MCF 10A (cell line): ENCODE data around the gene REPS2. TPM values are rescaled to one million over a fixed set of nuclear protein-coding genes. Genes with fewer than 3 reads are reported as not detected.

ENCODE experiments used
- BruUV-seq: library from RNA; stranded (reverse); fragments of 400-500 nt; replicated peaks from 2 replicates; lab custom pipeline; 2021; lab: Mats Ljungman, UMichigan
- CTCF ChIA-PET: fragments of 300-600 bp; sonication (Branson Sonifier 250); formaldehyde crosslinking; extraction: SDS; loops from one replicate; lab custom pipeline; 2021; ENCODE audit warnings: antibody characterized with exemption, inconsistent platforms; lab: Yijun Ruan, JAX
- POLR2A ChIA-PET: fragments of 300-600, 350-650 bp; sonication (Branson Sonifier 250); formaldehyde crosslinking; extraction: SDS; loops from one replicate; lab custom pipeline; 2020; ENCODE audit warnings: antibody characterized with exemption, inconsistent platforms; lab: Yijun Ruan, JAX
- DNase-seq: peaks from one replicate; pipeline ENCODE4 v3.0.0-alpha.2; 2018; ENCODE audit not compliant: unreplicated experiment
- H3K27ac Mint-ChIP-seq: one replicate; pipeline ENCODE4 v1.8.0; 2022; ENCODE audit warnings: mild to moderate bottlenecking, low read depth, mixed read lengths; ENCODE audit not compliant: unreplicated experiment
- H3K27me3 Mint-ChIP-seq: one replicate; pipeline ENCODE4 v1.8.0; 2022; ENCODE audit warnings: mixed read lengths; ENCODE audit not compliant: insufficient read depth, unreplicated experiment
- H3K36me3 Mint-ChIP-seq: one replicate; pipeline ENCODE4 v1.8.0; 2022; ENCODE audit warnings: mild to moderate bottlenecking, moderate library complexity, mixed read lengths; ENCODE audit not compliant: insufficient read depth, unreplicated experiment
- H3K4me1 Mint-ChIP-seq: one replicate; pipeline ENCODE4 v1.8.0; 2022; ENCODE audit warnings: mixed read lengths; ENCODE audit not compliant: insufficient read depth, unreplicated experiment
- H3K4me3 Mint-ChIP-seq: one replicate; pipeline ENCODE4 v1.8.0; 2022; ENCODE audit warnings: mild to moderate bottlenecking, moderate library complexity, mixed read lengths; ENCODE audit not compliant: unreplicated experiment
- H3K9me3 Mint-ChIP-seq: one replicate; pipeline ENCODE4 v1.8.0; 2022; ENCODE audit warnings: mixed read lengths; ENCODE audit not compliant: unreplicated experiment
- CTCF ChIP-seq: fragments of 200-600 bp; IDR thresholded peaks from one replicate; pipeline ENCODE4 v1.8.0; 2022; ENCODE audit warnings: antibody characterized with exemption, mild to moderate bottlenecking; ENCODE audit not compliant: unreplicated experiment
- intact Hi-C: fragments of 100-400 bp; cut with micrococcal nuclease; formaldehyde crosslinking; loops from 2 replicates; pipeline ENCODE4 v1.14.1; 2022
- total RNA-seq: library from RNA; stranded (reverse); gene quantifications from 2 replicates; pipeline ENCODE4 v1.2.3, GENCODE V29; 2022

The REPS2 gene
- total RNA-seq, 1 experiment from 2014 or later, result 8.1 TPM

GRCh38 chrX:16978193-16978984 lies 31.9 kb downstream of the REPS2 start:
- no TSS peak for BruUV-seq
- no peaks in the 10 kb centered on the region for H3K4me1 Mint-ChIP-seq
- peaks cover 60% of the 10 kb centered on the region for H3K27me3 Mint-ChIP-seq
- DNase-seq, result no peak
- no peak overlapping the region for H3K4me3 Mint-ChIP-seq
- H3K27ac Mint-ChIP-seq, result no peak overlapping the region
- H3K9me3 Mint-ChIP-seq, result no peaks in the 10 kb centered on the region
- intact Hi-C loops, result no loop called here
- TF ChIP-seq CTCF, result no peak
- no peaks in the 10 kb centered on the region for H3K36me3 Mint-ChIP-seq
- CTCF ChIA-PET, result no interaction called here
- POLR2A ChIA-PET, result no interaction called here

- H3K36me3 Mint-ChIP-seq, result no peaks in the 10 kb centered on the region
- no TSS peak for BruUV-seq
- H3K4me3 Mint-ChIP-seq, result no peak overlapping the region
- no peak overlapping the region for H3K27ac Mint-ChIP-seq
- CTCF ChIA-PET, result interaction anchor here (0.6 to 0.7 kb wide), 2 partner anchors 8 to 1453 kb away, joined by 3 read pairs; no protein-coding TSS in a partner anchor
- TF ChIP-seq CTCF, result no peak
- H3K9me3 Mint-ChIP-seq, result no peaks in the 10 kb centered on the region
- H3K27me3 Mint-ChIP-seq, result peaks cover 67% of the 10 kb centered on the region
- intact Hi-C loops, result no loop called here
- no peaks in the 10 kb centered on the region for H3K4me1 Mint-ChIP-seq
- DNase-seq, result no peak
- POLR2A ChIA-PET, result no interaction called here
Observed at GRCh38 chrX:16979226-16979625, 32.8 kb downstream of the REPS2 start.

GRCh38 chrX:16981209-16981608 lies 34.8 kb downstream of the REPS2 start:
- Mint-ChIP-seq H3K27ac (no peak overlapping the region), H3K4me3 (no peak overlapping the region), H3K27me3 (peaks cover 68% of the 10 kb centered on the region), H3K9me3 (no peaks in the 10 kb centered on the region), H3K4me1 (no peaks in the 10 kb centered on the region), H3K36me3 (no peaks in the 10 kb centered on the region)
- POLR2A ChIA-PET, result no interaction called here
- CTCF ChIA-PET, result no interaction called here
- no peak for DNase-seq
- TF ChIP-seq CTCF, result no peak
- intact Hi-C loops, result no loop called here
- BruUV-seq, result no TSS peak

GRCh38 chrX:16981980-16982379 lies 35.5 kb downstream of the REPS2 start:
- no peaks in the 10 kb centered on the region for H3K9me3 Mint-ChIP-seq
- no peak for TF ChIP-seq CTCF
- no peak overlapping the region for H3K27ac Mint-ChIP-seq
- no peaks in the 10 kb centered on the region for H3K4me1 Mint-ChIP-seq
- BruUV-seq, result no TSS peak
- no peak overlapping the region for H3K4me3 Mint-ChIP-seq
- ChIA-PET CTCF (interaction anchor here (0.6 kb wide), 1 partner anchor 89 kb away, joined by 5 read pairs; no protein-coding TSS in a partner anchor), POLR2A (no interaction called here)
- peaks cover 75% of the 10 kb centered on the region for H3K27me3 Mint-ChIP-seq
- DNase-seq, result no peak
- intact Hi-C loops, result no loop called here
- H3K36me3 Mint-ChIP-seq, result no peaks in the 10 kb centered on the region
